GM23248 (cell line): ENCODE data around the gene DCANP1.

Source experiments
- EZH2 ChIP-seq: fragments of 200-600 bp; sonication (generic); IDR thresholded peaks from 2 replicates; pipeline ENCODE4 v1.6.1; 2018; ENCODE audit warnings: antibody characterized with exemption, mild to moderate bottlenecking; ENCODE audit not compliant: insufficient read depth, poor library complexity, severe bottlenecking
- EZH2phosphoT487 ChIP-seq: fragments of 200-600 bp; sonication (generic); IDR thresholded peaks from 2 replicates; pipeline ENCODE4 v1.6.1; 2018; ENCODE audit warnings: antibody characterized with exemption, moderate library complexity, mild to moderate bottlenecking, low read depth; ENCODE audit not compliant: insufficient read depth

- TF ChIP-seq EZH2, result no peak
- TF ChIP-seq EZH2phosphoT487, result no peak
These were observed 50.1 kb downstream of the DCANP1 start for GRCh38 chr5:135397084-135397483.
